Liver (tissue), 3 donors: ENCODE measurements around the gene MSH5.
"Not testable (repeated sequence)": the region's sequence is repeated elsewhere in the genome, so short reads cannot be mapped to it uniquely, and the experiment has no call there.

Source experiments
- GABPA ChIP-seq, 2 donors: IDR thresholded peaks in 1 of 2; conservative IDR thresholded peaks in 1 of 2; 2 replicates each; pipeline ENCODE4 v1.6.1; 2016; ENCODE audit warnings: antibody characterized with exemption in 2 of 2, mild to moderate bottlenecking in 1 of 2, moderate library complexity in 1 of 2
- HNF4A ChIP-seq, 2 donors: conservative IDR thresholded peaks; 2 replicates each; pipeline ENCODE4 v1.6.1; 2016; ENCODE audit warnings: antibody characterized with exemption in 2 of 2, mild to moderate bottlenecking in 2 of 2
- TAF1 ChIP-seq: conservative IDR thresholded peaks from 2 replicates; pipeline ENCODE4 v1.6.1; 2016; ENCODE audit warnings: antibody characterized with exemption, mild to moderate bottlenecking
- YY1 ChIP-seq: IDR thresholded peaks from 2 replicates; pipeline ENCODE4 v1.6.1; 2016; ENCODE audit warnings: antibody characterized with exemption, mild to moderate bottlenecking
- TF ChIP-seq, protein P1 (sequence below): fragments of 150-350 bp; IDR thresholded peaks from 2 replicates; pipeline ENCODE4 v1.5.1; 2017; ENCODE audit warnings: improper control_type of control experiment, low read depth, low read length; ENCODE audit not compliant: missing input control
- TF ChIP-seq, protein P2 (sequence below): IDR thresholded peaks from 2 replicates; pipeline ENCODE4 v1.6.1; 2016; ENCODE audit warnings: antibody characterized with exemption, mild to moderate bottlenecking
- donor health status: healthy.
- donor health status: healthy.

DNA sequence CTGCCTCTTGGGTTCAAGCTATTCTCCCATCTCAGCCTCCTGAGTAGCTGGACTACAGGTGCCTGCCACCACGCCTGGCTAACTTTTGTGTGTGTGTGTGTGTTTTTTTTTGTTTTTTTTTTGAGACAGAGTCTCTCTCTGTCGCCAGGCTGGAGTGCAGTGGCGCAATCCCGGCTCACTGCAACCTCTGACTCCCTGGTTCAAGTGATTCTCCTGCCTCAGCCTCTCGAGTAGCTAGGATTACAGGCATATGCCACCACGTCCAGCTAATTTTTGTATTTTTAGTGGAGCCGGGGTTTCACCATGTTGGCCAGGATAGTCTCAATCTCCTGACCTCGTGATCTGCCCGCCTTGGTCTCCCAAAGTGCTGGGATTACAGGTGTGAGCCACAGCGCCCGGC is 30.6 kb upstream of the MSH5 start:
- TF ChIP-seq, protein P1, sequence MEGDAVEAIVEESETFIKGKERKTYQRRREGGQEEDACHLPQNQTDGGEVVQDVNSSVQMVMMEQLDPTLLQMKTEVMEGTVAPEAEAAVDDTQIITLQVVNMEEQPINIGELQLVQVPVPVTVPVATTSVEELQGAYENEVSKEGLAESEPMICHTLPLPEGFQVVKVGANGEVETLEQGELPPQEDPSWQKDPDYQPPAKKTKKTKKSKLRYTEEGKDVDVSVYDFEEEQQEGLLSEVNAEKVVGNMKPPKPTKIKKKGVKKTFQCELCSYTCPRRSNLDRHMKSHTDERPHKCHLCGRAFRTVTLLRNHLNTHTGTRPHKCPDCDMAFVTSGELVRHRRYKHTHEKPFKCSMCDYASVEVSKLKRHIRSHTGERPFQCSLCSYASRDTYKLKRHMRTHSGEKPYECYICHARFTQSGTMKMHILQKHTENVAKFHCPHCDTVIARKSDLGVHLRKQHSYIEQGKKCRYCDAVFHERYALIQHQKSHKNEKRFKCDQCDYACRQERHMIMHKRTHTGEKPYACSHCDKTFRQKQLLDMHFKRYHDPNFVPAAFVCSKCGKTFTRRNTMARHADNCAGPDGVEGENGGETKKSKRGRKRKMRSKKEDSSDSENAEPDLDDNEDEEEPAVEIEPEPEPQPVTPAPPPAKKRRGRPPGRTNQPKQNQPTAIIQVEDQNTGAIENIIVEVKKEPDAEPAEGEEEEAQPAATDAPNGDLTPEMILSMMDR = not testable (repeated sequence)
- TF ChIP-seq HNF4A (conservative IDR thresholded peaks at IDR 0.05); YY1; TAF1; GABPA (IDR thresholded peaks at IDR 0.05 in 1 of 2, conservative IDR thresholded peaks at IDR 0.05 in 1 of 2): not testable (repeated sequence)
- TF ChIP-seq, protein P2, sequence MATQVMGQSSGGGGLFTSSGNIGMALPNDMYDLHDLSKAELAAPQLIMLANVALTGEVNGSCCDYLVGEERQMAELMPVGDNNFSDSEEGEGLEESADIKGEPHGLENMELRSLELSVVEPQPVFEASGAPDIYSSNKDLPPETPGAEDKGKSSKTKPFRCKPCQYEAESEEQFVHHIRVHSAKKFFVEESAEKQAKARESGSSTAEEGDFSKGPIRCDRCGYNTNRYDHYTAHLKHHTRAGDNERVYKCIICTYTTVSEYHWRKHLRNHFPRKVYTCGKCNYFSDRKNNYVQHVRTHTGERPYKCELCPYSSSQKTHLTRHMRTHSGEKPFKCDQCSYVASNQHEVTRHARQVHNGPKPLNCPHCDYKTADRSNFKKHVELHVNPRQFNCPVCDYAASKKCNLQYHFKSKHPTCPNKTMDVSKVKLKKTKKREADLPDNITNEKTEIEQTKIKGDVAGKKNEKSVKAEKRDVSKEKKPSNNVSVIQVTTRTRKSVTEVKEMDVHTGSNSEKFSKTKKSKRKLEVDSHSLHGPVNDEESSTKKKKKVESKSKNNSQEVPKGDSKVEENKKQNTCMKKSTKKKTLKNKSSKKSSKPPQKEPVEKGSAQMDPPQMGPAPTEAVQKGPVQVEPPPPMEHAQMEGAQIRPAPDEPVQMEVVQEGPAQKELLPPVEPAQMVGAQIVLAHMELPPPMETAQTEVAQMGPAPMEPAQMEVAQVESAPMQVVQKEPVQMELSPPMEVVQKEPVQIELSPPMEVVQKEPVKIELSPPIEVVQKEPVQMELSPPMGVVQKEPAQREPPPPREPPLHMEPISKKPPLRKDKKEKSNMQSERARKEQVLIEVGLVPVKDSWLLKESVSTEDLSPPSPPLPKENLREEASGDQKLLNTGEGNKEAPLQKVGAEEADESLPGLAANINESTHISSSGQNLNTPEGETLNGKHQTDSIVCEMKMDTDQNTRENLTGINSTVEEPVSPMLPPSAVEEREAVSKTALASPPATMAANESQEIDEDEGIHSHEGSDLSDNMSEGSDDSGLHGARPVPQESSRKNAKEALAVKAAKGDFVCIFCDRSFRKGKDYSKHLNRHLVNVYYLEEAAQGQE = not testable (repeated sequence)
